SK-N-SH (cell line): ENCODE results near the gene ZNF256. TPM values are rescaled to one million over a fixed set of nuclear protein-coding genes. Genes with fewer than 3 reads are reported as not detected.

Experiments
- CTCF ChIA-PET: fragments of 300-600, 350-600 bp; formaldehyde crosslinking; extraction: SDS; loops from one replicate; lab custom pipeline; 2021; lab: Yijun Ruan, JAX
- POLR2A ChIA-PET: fragments of 350-600 bp; sonication (Branson Sonifier 250); formaldehyde crosslinking; extraction: SDS; loops from one replicate; lab custom pipeline; 2020; ENCODE audit warnings: antibody characterized with exemption, inconsistent platforms; lab: Yijun Ruan, JAX
- DNase-seq: peaks from one replicate; pipeline ENCODE4 v3.0.0; 2012
- H2AFZ ChIP-seq: fragments of 200-600 bp; sonication (generic); 2 replicates; pipeline ENCODE4 v1.8.1; 2016; ENCODE audit warnings: antibody characterized with exemption, mild to moderate bottlenecking, low read depth
- H3F3A ChIP-seq: fragments of 200-600 bp; sonication (generic); replicated peaks from 2 replicates; pipeline ENCODE3; 2016; ENCODE audit warnings: antibody characterized with exemption, mild to moderate bottlenecking; ENCODE audit not compliant: insufficient read depth
- H3K27ac ChIP-seq, 2 experiments: fragments of 200-500 bp in 1 of 2; fragments of 200-600 bp in 1 of 2; sonication (Bioruptor generic) in 1 of 2; sonication (generic), shearing (Covaris generic) in 1 of 2; 2 replicates each; pipeline versions ENCODE4 v1.5.1 to v1.6.1; 2014 to 2016; ENCODE audit warnings: low read depth in 2 of 2, inconsistent platforms in 1 of 2, low read length in 1 of 2, mild to moderate bottlenecking in 1 of 2, mixed read lengths in 1 of 2
- H3K27me3 ChIP-seq: fragments of 200-600 bp; sonication (generic), shearing (Covaris generic); 2 replicates; pipeline ENCODE4 v1.6.1; 2016; ENCODE audit warnings: mixed run types; ENCODE audit not compliant: insufficient read depth
- H3K36me3 ChIP-seq, 2 experiments: fragments of 200-500 bp in 1 of 2; fragments of 200-600 bp in 1 of 2; sonication (Bioruptor generic) in 1 of 2; sonication (generic) in 1 of 2; replicated peaks in 1 of 2; 2 replicates each; pipeline versions ENCODE3 to v1.5.1; 2014 to 2016; ENCODE audit warnings: low read length in 1 of 2, mild to moderate bottlenecking in 1 of 2; ENCODE audit not compliant: insufficient read depth in 2 of 2, control insufficient read depth in 1 of 2
- H3K4me1 ChIP-seq, 2 experiments: fragments of 200-500 bp in 1 of 2; fragments of 200-600 bp in 1 of 2; sonication (Bioruptor generic) in 1 of 2; sonication (generic), shearing (Covaris generic) in 1 of 2; 2 replicates each; pipeline versions ENCODE4 v1.5.1 to v1.6.1; 2014 to 2016; ENCODE audit warnings: low read depth in 1 of 2, low read length in 1 of 2, mixed run types in 1 of 2; ENCODE audit not compliant: insufficient read depth in 2 of 2, control insufficient read depth in 1 of 2
- H3K4me2 ChIP-seq: fragments of 200-600 bp; sonication (generic), shearing (Covaris generic); 2 replicates; pipeline ENCODE4 v1.6.1; 2017; ENCODE audit warnings: mixed run types
- H3K4me3 ChIP-seq, 2 experiments: fragments of 200-500 bp in 1 of 2; fragments of 200-600 bp in 1 of 2; sonication (Bioruptor generic) in 1 of 2; sonication (generic), shearing (Covaris generic) in 1 of 2; 2 replicates each; pipeline versions ENCODE4 v1.5.1 to v1.8.1; 2014 to 2016; ENCODE audit warnings: low read depth in 2 of 2, inconsistent platforms in 1 of 2, low read length in 1 of 2, mild to moderate bottlenecking in 1 of 2, mixed read lengths in 1 of 2, moderate library complexity in 1 of 2
- H3K79me2 ChIP-seq: fragments of 200-600 bp; sonication (generic); 2 replicates; pipeline ENCODE4 v1.8.1; 2017; ENCODE audit warnings: mild to moderate bottlenecking; ENCODE audit not compliant: insufficient read depth
- H3K9ac ChIP-seq: fragments of 200-600 bp; sonication (generic); 2 replicates; pipeline ENCODE4 v1.6.1; 2017; ENCODE audit warnings: mixed run types
- H3K9me2 ChIP-seq: fragments of 200-600 bp; sonication (generic); 2 replicates; pipeline ENCODE4 v1.6.1; 2017; ENCODE audit warnings: mixed run types
- H3K9me3 ChIP-seq: fragments of 200-600 bp; sonication (generic); 2 replicates; pipeline ENCODE4 v1.6.1; 2017; ENCODE audit warnings: mixed run types, mild to moderate bottlenecking, moderate library complexity
- H4K20me1 ChIP-seq: fragments of 200-600 bp; sonication (generic); 2 replicates; pipeline ENCODE4 v1.6.1; 2017; ENCODE audit warnings: mild to moderate bottlenecking, mixed run types; ENCODE audit not compliant: insufficient read depth
- ELF1 ChIP-seq: IDR thresholded peaks from 2 replicates; pipeline ENCODE4 v1.4.0; 2012
- EZH2phosphoT487 ChIP-seq: fragments of 200-600 bp; sonication (generic); IDR thresholded peaks from 2 replicates; pipeline ENCODE4 v1.6.1; 2017; ENCODE audit warnings: low read depth, mixed run types, mild to moderate bottlenecking, antibody characterized with exemption, moderate library complexity, borderline replicate concordance
- FOSL2 ChIP-seq: IDR thresholded peaks from 2 replicates; pipeline ENCODE4 v1.4.0; 2012; ENCODE audit warnings: low read depth, mild to moderate bottlenecking, moderate library complexity, borderline replicate concordance
- GABPA ChIP-seq: IDR thresholded peaks from 2 replicates; pipeline ENCODE4 v1.4.0; 2012; ENCODE audit warnings: low read depth, mild to moderate bottlenecking
- GATA2 ChIP-seq: sonication (generic); formaldehyde crosslinking; IDR thresholded peaks from 2 replicates; pipeline ENCODE4 v1.5.0; 2020; ENCODE audit warnings: mild to moderate bottlenecking, missing genetic modification reagents
- MEF2A ChIP-seq: IDR thresholded peaks from 2 replicates; pipeline ENCODE4 v1.4.0; 2012; ENCODE audit warnings: low read depth, borderline replicate concordance
- MXI1 ChIP-seq: IDR thresholded peaks from 2 replicates; pipeline ENCODE4 v1.6.1; 2012; ENCODE audit warnings: mild to moderate bottlenecking, low read depth, low read length, improper control_type of control experiment
- NRF1 ChIP-seq: IDR thresholded peaks from 2 replicates; pipeline ENCODE4 v1.6.1; 2012; ENCODE audit warnings: low read depth, mild to moderate bottlenecking, low read length
- POLR2AphosphoS5 ChIP-seq: IDR thresholded peaks from 2 replicates; pipeline ENCODE4 v1.6.1; 2012; ENCODE audit warnings: low read depth, low read length
- RCOR1 ChIP-seq: fragments of 150-350 bp; IDR thresholded peaks from 2 replicates; pipeline ENCODE4 v1.6.1; 2017; ENCODE audit warnings: antibody characterized with exemption, low read length
- RXRA ChIP-seq: IDR thresholded peaks from 2 replicates; pipeline ENCODE4 v1.4.0; 2012; ENCODE audit warnings: low read depth, mild to moderate bottlenecking, borderline replicate concordance
- TCF12 ChIP-seq: IDR thresholded peaks from 2 replicates; pipeline ENCODE4 v1.4.0; 2012
- whole genome bisulfite sequencing: methylation state at CpG from one replicate; pipeline ENCODE4 v1.1.6; 2017; ENCODE audit warnings: low lambda C conversion rate; 5-methylcytosine and 5-hydroxymethylcytosine counted together
- polyA plus RNA-seq, 3 experiments: library from polyadenylated mRNA; depleted of rRNA; stranded (reverse); fragments of >200 nt; gene quantifications; 2 replicates each; pipeline ENCODE4 v1.2.3, GENCODE V29; 2012
- TF ChIP-seq, protein P1 (sequence below): IDR thresholded peaks from 2 replicates; pipeline ENCODE4 v1.4.0; 2012; ENCODE audit warnings: low read depth, borderline replicate concordance
- TF ChIP-seq, protein P2 (sequence below): IDR thresholded peaks from 2 replicates; pipeline ENCODE4 v1.4.0; 2012; ENCODE audit warnings: low read depth
- TF ChIP-seq, protein P3 (sequence below): IDR thresholded peaks from 2 replicates; pipeline ENCODE4 v1.6.1; 2012; ENCODE audit warnings: mild to moderate bottlenecking, low read depth, low read length, moderate library complexity
- TF ChIP-seq, protein P4 (sequence below): fragments of 200-600 bp; sonication (generic); IDR thresholded peaks from 2 replicates; pipeline ENCODE4 v1.6.1; 2017; ENCODE audit warnings: antibody characterized with exemption, mild to moderate bottlenecking, moderate library complexity

Gene ZNF256
- polyA plus RNA-seq, 1 of the 3 experiments (the other 2 are of a cell fraction) = 3.7 TPM

DNA sequence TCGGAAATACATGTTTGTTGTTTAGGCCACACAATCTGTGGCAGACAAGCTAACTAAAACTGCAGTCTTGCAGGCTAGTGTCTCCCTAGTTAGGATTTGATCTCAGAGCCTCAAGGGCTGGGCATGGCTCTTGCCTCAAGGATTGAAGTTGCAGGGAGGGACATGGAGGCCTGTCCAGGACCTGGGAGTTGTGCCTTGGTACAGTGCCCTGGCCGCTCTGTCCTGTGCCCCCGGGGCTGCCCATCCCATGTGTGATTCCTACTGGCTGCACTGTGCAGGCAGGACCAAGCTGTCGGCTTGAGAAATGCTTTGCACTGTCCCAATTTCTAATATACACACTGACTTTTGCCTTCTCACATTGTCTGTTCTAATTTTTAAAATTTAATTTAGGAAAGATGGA lies 7.5 kb upstream of the ZNF256 start:
- Histone ChIP-seq H3K4me1 (no peaks in the 10 kb centered on the region), H3K36me3 (no peaks in the 10 kb centered on the region), H3F3A (no peaks in the 10 kb centered on the region), H4K20me1 (no peaks in the 10 kb centered on the region), H3K27me3 (no peaks in the 10 kb centered on the region), H3K79me2 (no peaks in the 10 kb centered on the region), H3K27ac (no peak overlapping the region), H3K4me3 (no peak overlapping the region)
- CTCF ChIA-PET = interaction anchor here (0.6 kb wide), 1 partner anchor 68 kb away, joined by 3 read pairs; no protein-coding TSS in a partner anchor
- DNase-seq = no peak
- 4% methylated on average over 3 of the region's 4 CpGs for WGBS
- TF ChIP-seq MXI1 = no peak
- TF ChIP-seq GABPA = no peak
- no peak for TF ChIP-seq POLR2AphosphoS5
- no peak for TF ChIP-seq ELF1
- TF ChIP-seq, protein P1, sequence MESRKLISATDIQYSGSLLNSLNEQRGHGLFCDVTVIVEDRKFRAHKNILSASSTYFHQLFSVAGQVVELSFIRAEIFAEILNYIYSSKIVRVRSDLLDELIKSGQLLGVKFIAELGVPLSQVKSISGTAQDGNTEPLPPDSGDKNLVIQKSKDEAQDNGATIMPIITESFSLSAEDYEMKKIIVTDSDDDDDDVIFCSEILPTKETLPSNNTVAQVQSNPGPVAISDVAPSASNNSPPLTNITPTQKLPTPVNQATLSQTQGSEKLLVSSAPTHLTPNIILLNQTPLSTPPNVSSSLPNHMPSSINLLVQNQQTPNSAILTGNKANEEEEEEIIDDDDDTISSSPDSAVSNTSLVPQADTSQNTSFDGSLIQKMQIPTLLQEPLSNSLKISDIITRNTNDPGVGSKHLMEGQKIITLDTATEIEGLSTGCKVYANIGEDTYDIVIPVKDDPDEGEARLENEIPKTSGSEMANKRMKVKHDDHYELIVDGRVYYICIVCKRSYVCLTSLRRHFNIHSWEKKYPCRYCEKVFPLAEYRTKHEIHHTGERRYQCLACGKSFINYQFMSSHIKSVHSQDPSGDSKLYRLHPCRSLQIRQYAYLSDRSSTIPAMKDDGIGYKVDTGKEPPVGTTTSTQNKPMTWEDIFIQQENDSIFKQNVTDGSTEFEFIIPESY = no peak
- TF ChIP-seq RXRA = no peak
- TF ChIP-seq, protein P2, sequence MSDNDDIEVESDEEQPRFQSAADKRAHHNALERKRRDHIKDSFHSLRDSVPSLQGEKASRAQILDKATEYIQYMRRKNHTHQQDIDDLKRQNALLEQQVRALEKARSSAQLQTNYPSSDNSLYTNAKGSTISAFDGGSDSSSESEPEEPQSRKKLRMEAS = no peak
- no peak for TF ChIP-seq TCF12
- TF ChIP-seq RCOR1 = no peak
- TF ChIP-seq EZH2phosphoT487 = no peak
- no peak for TF ChIP-seq FOSL2
- TF ChIP-seq, protein P3, sequence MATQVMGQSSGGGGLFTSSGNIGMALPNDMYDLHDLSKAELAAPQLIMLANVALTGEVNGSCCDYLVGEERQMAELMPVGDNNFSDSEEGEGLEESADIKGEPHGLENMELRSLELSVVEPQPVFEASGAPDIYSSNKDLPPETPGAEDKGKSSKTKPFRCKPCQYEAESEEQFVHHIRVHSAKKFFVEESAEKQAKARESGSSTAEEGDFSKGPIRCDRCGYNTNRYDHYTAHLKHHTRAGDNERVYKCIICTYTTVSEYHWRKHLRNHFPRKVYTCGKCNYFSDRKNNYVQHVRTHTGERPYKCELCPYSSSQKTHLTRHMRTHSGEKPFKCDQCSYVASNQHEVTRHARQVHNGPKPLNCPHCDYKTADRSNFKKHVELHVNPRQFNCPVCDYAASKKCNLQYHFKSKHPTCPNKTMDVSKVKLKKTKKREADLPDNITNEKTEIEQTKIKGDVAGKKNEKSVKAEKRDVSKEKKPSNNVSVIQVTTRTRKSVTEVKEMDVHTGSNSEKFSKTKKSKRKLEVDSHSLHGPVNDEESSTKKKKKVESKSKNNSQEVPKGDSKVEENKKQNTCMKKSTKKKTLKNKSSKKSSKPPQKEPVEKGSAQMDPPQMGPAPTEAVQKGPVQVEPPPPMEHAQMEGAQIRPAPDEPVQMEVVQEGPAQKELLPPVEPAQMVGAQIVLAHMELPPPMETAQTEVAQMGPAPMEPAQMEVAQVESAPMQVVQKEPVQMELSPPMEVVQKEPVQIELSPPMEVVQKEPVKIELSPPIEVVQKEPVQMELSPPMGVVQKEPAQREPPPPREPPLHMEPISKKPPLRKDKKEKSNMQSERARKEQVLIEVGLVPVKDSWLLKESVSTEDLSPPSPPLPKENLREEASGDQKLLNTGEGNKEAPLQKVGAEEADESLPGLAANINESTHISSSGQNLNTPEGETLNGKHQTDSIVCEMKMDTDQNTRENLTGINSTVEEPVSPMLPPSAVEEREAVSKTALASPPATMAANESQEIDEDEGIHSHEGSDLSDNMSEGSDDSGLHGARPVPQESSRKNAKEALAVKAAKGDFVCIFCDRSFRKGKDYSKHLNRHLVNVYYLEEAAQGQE = no peak
- TF ChIP-seq GATA2 = no peak
- TF ChIP-seq, protein P4, sequence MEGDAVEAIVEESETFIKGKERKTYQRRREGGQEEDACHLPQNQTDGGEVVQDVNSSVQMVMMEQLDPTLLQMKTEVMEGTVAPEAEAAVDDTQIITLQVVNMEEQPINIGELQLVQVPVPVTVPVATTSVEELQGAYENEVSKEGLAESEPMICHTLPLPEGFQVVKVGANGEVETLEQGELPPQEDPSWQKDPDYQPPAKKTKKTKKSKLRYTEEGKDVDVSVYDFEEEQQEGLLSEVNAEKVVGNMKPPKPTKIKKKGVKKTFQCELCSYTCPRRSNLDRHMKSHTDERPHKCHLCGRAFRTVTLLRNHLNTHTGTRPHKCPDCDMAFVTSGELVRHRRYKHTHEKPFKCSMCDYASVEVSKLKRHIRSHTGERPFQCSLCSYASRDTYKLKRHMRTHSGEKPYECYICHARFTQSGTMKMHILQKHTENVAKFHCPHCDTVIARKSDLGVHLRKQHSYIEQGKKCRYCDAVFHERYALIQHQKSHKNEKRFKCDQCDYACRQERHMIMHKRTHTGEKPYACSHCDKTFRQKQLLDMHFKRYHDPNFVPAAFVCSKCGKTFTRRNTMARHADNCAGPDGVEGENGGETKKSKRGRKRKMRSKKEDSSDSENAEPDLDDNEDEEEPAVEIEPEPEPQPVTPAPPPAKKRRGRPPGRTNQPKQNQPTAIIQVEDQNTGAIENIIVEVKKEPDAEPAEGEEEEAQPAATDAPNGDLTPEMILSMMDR = no peak
- TF ChIP-seq MEF2A = no peak
- no peak for TF ChIP-seq NRF1
- TF ChIP-seq, all 33 proteins: peak for 0
- Histone ChIP-seq H3K4me2 (no peak overlapping the region), H3K9me3 (no peaks in the 10 kb centered on the region), H3K9ac (no peak overlapping the region), H2AFZ (no peak overlapping the region), H3K9me2 (no peaks in the 10 kb centered on the region)
- POLR2A ChIA-PET = no interaction called here
